Coronary artery (tissue), 2 donors: ENCODE data around the gene ARRB1.

ENCODE experiments used
- DNase-seq: peaks from one replicate; pipeline ENCODE4 v3.0.0-alpha.2; 2017; ENCODE audit warnings: low spot score
- H3K27ac ChIP-seq, 2 donors: fragments of 200-600 bp; sonication (generic); one replicate each; pipeline ENCODE4 v1.5.1; 2016 to 2019
- H3K4me3 ChIP-seq: fragments of 200-600 bp; sonication (generic); 2 replicates; pipeline ENCODE4 v1.5.1; 2016; ENCODE audit warnings: mild to moderate bottlenecking, moderate library complexity
- CTCF ChIP-seq: fragments of 200-600 bp; sonication (generic); IDR thresholded peaks from one replicate; pipeline ENCODE4 v1.5.1; 2019; ENCODE audit warnings: antibody characterized with exemption

The ARRB1 gene

GRCh38 chr11:75293903-75294302 is 57.6 kb downstream of the ARRB1 start:
- TF ChIP-seq CTCF, result no peak
- Histone ChIP-seq H3K4me3 (no peak overlapping the region), H3K27ac (no peak overlapping the region)
- no peak for DNase-seq

GRCh38 chr11:75292943-75293342 is 58.5 kb downstream of the ARRB1 start:
- no peak for TF ChIP-seq CTCF

GRCh38 chr11:75291741-75292140 is 59.7 kb downstream of the ARRB1 start:
- Histone ChIP-seq H3K27ac (no peak overlapping the region), H3K4me3 (no peak overlapping the region)
- no peak for TF ChIP-seq CTCF
- no peak for DNase-seq

More at GRCh38 chr11:75292943-75293342, 58.5 kb downstream of the ARRB1 start:
- DNase-seq, result no peak
- no peak overlapping the region for H3K4me3 ChIP-seq
- no peak overlapping the region for H3K27ac ChIP-seq

- DNase-seq, result no peak
- no peak overlapping the region for H3K4me3 ChIP-seq
- no peak for TF ChIP-seq CTCF
- no peak overlapping the region for H3K27ac ChIP-seq
These were observed 61.5 kb downstream of the ARRB1 start for GRCh38 chr11:75289919-75290318.

- no peak for DNase-seq
- TF ChIP-seq CTCF, result no peak
- no peak overlapping the region for H3K27ac ChIP-seq
These were observed 62.0 kb downstream of the ARRB1 start for GRCh38 chr11:75289511-75289760.

GRCh38 chr11:75287579-75287978 is 63.9 kb downstream of the ARRB1 start:
- Histone ChIP-seq H3K4me3 (no peak overlapping the region), H3K27ac (no peak overlapping the region)
- no peak for TF ChIP-seq CTCF
- no peak for DNase-seq

More at GRCh38 chr11:75289511-75289760, 62.0 kb downstream of the ARRB1 start:
- no peak overlapping the region for H3K4me3 ChIP-seq

- Histone ChIP-seq H3K4me3 (no peak overlapping the region), H3K27ac (no peak overlapping the region)
- no peak for DNase-seq
- TF ChIP-seq CTCF, result no peak
These were observed 64.5 kb downstream of the ARRB1 start for GRCh38 chr11:75286826-75287465.
